Ramos (cell line): ENCODE measurements around the gene CENPS.

ENCODE experiments used
- in situ Hi-C: fragments of 300-500 bp; cut with MboI; formaldehyde crosslinking; loops from one replicate; pipeline ENCODE4 v1.14.3; 2022; ENCODE audit warnings: low sequenced_read_pairs; ENCODE audit not compliant: unreplicated experiment

The CENPS gene

DNA sequence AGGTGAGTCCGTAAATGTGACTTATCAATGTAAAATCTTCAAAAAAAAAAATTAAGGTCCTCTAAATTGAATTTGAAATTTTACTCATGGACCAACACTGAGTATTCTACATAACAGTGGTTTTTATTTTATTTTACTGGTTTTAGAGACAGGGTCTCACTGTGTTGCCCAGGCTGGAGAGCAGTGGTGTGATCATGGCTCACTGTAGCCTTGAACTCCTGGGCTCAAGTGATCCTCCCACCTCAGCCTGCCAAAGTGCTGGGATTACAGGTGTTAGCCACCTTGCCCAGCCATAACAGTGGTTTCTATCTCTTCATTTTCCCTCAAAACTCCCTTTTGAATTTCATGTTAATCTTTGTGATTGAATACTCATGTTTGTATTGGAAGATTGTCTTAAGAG is 14.3 kb upstream of the CENPS start:
- in situ Hi-C loops = loop anchor here (25.0 kb wide), 1 partner anchor 679 kb away; no protein-coding TSS in a partner anchor

DNA sequence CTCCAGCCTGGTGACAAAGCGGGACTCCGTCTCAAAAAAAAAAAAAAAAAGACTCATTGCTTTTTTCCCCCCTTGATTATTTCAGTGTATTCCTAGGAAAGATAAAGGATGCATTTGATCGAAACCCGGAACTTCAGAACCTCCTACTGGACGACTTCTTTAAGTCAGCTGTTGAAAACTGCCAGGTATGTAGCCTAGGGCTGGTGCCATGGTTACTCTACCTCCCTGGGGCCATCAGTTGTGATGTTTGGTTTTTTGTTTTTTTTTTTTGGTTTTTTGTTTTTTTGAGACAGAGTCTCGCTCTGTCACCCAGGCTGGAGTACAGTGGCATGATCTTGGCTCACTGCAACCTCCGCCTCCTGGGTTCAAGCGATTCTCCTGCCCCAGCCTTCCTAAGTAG is 11.5 kb upstream of the CENPS start:
- in situ Hi-C loops = loop anchor here (25.0 kb wide), 1 partner anchor 681 kb away; no protein-coding TSS in a partner anchor

DNA sequence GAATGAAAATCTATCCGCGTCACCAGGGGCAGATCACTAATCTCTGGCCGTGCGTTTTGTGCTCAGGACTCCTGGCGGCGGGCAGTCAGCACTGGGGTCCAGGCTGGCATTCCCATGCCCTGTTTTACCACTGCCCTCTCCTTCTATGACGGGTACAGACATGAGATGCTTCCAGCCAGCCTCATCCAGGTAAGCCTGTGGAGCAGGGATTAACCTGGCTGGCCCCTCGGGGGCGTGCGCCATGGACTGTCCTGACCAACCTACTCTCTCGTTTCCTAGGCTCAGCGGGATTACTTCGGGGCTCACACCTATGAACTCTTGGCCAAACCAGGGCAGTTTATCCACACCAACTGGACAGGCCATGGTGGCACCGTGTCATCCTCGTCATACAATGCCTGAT is 10.9 kb upstream of the CENPS start:
- in situ Hi-C loops = loop anchor here (25.0 kb wide), 1 partner anchor 682 kb away; no protein-coding TSS in a partner anchor

- in situ Hi-C loops = loop anchor here (25.0 kb wide), 1 partner anchor 684 kb away; no protein-coding TSS in a partner anchor
Measured at GRCh38 chr1:10421637-10422036, 8.6 kb upstream of the CENPS start.

- in situ Hi-C loops = loop anchor here (25.0 kb wide), 1 partner anchor 687 kb away; no protein-coding TSS in a partner anchor
Measured at GRCh38 chr1:10424034-10424433, 6.2 kb upstream of the CENPS start.

GRCh38 chr1:10424651-10425050 is 5.6 kb upstream of the CENPS start:
- in situ Hi-C loops = loop anchor here (5.0 to 25.0 kb wide), 2 partner anchors 68 to 687 kb away; no protein-coding TSS in a partner anchor

DNA sequence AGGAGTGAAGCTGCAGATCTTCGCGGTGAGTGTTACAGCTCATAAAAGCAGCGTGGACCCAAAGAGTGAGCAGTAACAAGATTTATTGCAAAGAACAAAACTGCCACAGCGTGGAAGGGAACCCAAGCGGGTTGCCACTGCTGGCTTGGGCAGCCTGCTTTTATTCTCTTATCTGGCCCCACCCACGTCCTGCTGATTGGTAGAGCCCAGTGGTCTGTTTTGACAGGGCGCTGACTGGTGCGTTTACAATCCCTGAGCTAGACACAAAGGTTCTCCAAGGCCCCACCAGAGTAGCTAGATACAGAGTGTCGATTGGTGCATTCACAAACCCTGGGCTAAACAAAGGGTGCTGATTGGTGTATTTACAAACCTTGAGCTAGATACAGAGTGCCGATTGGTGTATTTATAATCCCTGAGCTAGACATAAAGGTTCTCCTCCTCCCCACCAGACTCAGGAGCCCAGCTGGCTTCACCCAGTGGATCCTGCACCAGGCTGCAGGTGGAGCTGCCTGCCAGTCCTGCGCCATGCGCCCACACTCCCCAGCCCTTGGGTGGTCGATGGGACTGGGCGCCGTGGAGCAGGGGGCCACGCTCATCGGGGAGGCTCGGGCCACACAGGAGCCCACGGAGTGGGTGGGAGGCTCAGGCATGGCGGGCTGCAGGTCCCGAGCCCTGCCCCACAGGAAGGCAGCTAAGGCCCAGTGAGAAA is 4.3 kb upstream of the CENPS start:
- in situ Hi-C loops = loop anchor here (5.0 kb wide), 1 partner anchor 66 kb away; no protein-coding TSS in a partner anchor

DNA sequence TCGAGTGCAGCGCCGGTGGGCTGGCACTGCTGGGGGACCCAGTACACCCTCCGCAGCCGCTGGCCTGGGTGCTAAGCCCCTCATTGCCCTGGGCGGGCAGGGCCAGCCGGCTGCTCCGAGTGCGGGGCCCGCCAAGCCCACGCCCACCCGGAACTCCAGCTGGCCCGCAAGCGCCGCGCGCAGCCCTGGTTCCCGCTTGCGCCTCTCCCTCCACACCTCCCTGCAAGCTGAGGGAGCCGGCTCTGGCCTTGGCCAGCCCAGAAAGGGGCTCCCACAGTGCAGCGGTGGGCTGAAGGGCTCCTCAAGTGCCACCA is 3.7 kb upstream of the CENPS start:
- in situ Hi-C loops = loop anchor here (5.0 kb wide), 1 partner anchor 66 kb away; no protein-coding TSS in a partner anchor

- in situ Hi-C loops = loop anchor here (5.0 kb wide), 1 partner anchor 63 kb away; no protein-coding TSS in a partner anchor
Measured at GRCh38 chr1:10428984-10429383, 1.2 kb upstream of the CENPS start.

- in situ Hi-C loops = loop anchor here (5.0 kb wide), 1 partner anchor 62 kb away; no protein-coding TSS in a partner anchor
Measured at GRCh38 chr1:10429868-10430215, 391 bp upstream of the CENPS start.

DNA sequence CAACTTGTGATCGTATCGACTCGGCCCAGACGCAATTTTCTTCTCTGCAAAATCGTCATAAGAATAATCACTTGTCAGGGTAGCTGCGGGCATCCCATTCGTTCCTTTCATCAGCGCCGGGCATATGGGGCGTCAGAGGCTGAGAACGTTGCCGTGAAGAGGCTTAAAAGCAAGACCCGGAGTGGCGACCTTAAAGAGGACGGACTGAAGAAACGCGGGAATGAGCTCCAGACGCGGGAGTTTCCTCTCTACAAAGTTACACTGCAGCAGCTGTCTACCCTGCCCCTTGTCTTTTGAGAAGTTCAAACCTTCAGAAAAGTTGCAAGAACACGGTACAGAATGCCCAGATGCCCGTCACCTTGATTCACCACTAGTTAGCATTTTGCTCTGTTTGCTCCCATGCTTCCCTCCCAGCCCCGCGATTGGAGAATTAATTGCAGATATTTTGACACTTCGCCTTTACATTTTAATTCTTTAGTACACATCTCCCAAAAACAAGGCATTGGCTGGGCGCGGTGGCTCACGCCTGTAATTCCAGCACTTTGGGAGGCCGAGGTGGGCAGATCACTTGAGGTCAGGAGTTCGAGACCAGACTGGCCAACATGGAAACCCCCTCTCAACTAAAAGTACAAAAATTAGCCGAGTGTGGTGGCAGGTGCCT is 967 bp downstream of the CENPS start:
- in situ Hi-C loops = no loop called here

DNA sequence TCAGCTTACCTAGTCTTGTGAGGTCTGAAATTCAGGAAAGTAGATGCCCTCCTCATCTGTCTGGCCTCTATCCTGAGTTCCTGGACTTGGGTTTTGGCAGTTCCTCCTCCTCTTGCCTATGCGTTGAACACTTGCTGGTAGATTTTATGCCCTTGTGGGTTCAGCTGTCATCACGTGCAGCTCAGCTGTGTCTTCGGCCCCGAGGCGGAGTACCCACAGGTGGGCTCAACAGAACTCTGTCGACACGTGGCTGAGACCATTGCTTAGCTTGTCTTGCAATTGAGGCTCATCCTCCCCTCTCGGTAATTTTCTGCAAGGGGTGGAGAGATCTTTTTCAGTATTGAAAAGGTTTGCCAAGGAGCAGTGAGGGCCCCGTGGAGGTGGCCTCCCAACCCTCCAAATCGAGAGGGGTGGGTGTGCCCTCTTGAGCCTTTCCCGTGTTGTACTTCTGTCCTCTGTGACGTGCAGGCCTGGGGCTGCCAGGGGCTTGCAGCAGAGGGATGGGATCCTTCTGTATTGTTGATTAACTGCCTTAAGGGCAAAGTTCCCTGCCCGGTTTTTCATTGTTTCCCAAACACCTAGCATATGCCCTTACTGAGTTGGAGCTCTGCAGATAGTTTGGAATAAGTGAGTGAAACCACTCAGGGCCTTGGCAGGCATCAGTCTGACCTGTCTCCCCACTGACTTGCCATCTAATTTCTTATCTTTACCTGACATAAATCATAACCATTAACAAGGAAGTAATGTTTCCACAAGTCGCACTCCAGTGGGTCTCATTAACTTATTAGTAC is 2.9 kb downstream of the CENPS start:
- in situ Hi-C loops = no loop called here

GRCh38 chr1:10433790-10434189 is 3.6 kb downstream of the CENPS start:
- in situ Hi-C loops = no loop called here

GRCh38 chr1:10434590-10434989 is 4.4 kb downstream of the CENPS start:
- in situ Hi-C loops = no loop called here

- in situ Hi-C loops = no loop called here
Measured at GRCh38 chr1:10437052-10437451, 6.8 kb downstream of the CENPS start.

- in situ Hi-C loops = no loop called here
Measured at GRCh38 chr1:10438677-10439163, 8.5 kb downstream of the CENPS start.

DNA sequence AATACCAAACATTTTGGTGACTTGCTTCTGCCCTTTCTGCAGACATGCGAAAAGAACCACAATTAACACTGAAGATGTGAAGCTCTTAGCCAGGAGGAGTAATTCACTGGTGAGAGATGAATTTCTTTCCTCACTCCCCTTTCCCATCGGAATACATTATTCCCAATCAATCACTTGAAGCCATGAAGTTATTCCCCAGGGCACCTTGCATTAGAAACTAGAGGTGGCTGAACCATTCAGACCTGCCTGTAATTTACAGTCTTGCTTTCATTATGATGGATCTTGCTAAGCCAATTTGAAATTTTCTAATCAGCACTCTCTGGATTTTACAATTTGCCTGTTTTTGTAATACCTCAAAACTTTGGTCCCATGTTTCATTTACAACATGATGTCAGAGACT is 10.1 kb downstream of the CENPS start:
- in situ Hi-C loops = no loop called here

- in situ Hi-C loops = no loop called here
Measured at GRCh38 chr1:10440794-10441193, 10.6 kb downstream of the CENPS start.

GRCh38 chr1:10444248-10444647 is 14.0 kb downstream of the CENPS start:
- in situ Hi-C loops = no loop called here

DNA sequence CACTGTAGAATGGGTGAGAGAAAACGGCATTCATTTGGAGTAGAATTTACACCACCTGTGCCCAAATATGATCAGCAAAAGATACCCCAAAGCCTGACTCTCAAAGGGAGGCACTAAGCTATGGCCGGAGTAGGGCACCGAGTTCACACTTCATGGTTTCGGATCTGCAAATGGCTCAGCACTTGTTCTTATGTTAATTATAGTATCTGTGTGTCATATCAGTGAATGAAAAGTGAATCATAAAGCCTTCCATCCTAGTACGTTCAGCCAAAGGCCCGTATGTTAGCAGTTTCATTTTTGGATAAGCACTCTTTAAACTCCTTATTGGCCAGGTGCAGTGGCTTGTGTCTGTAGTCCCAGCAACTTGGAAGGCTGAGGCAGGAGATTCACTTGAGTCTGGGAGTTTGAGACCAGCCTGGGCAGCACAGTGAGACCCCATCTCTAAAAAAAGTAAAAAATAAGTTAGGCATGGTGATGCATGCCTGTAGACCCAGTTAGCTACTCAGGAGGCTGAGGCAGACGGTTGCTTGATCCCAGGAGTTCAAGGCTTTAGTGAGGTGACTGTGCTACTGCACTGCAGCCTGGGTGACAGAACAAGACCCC is 14.7 kb downstream of the CENPS start:
- in situ Hi-C loops = no loop called here
